Measurements from ENCODE around the gene ADGRD1.

The ADGRD1 gene

GRCh38 chr12:131140069-131140435 is 186.3 kb downstream of the ADGRD1 start:
- no peak for DNase-seq

- DNase-seq = no peak
Observed at GRCh38 chr12:131140697-131141096, 187.0 kb downstream of the ADGRD1 start.

GRCh38 chr12:131141514-131141913 is 187.8 kb downstream of the ADGRD1 start:
- DNase-seq = no peak

- DNase-seq = no peak
Observed at GRCh38 chr12:131142891-131143657, 189.4 kb downstream of the ADGRD1 start.

- no peak for DNase-seq
Observed at GRCh38 chr12:131146173-131146675, 192.5 kb downstream of the ADGRD1 start.

- DNase-seq = no peak
Observed at GRCh38 chr12:131147293-131147692, 193.6 kb downstream of the ADGRD1 start.

- no peak for DNase-seq
Observed at GRCh38 chr12:131147894-131148293, 194.2 kb downstream of the ADGRD1 start.

GRCh38 chr12:131151558-131152345 is 198.0 kb downstream of the ADGRD1 start:
- DNase-seq = no peak

- no peak for DNase-seq
Observed at GRCh38 chr12:131152587-131152986, 198.9 kb downstream of the ADGRD1 start.

GRCh38 chr12:131153016-131153415 is 199.3 kb downstream of the ADGRD1 start:
- DNase-seq = no peak

- DNase-seq = no peak
Observed at GRCh38 chr12:131153956-131154355, 200.2 kb downstream of the ADGRD1 start.

- no peak for DNase-seq
Observed at GRCh38 chr12:131155131-131155530, 201.4 kb downstream of the ADGRD1 start.

- no peak for DNase-seq
Observed at GRCh38 chr12:131157743-131158142, 204.0 kb downstream of the ADGRD1 start.

GRCh38 chr12:131159660-131160059 is 206.0 kb downstream of the ADGRD1 start:
- no peak for DNase-seq

- no peak for DNase-seq
Observed at GRCh38 chr12:131162113-131162512, 208.4 kb downstream of the ADGRD1 start.

GRCh38 chr12:131163189-131163738 is 209.6 kb downstream of the ADGRD1 start:
- DNase-seq = no peak

- no peak for DNase-seq
Observed at GRCh38 chr12:131164096-131164872, 210.6 kb downstream of the ADGRD1 start.

- no peak for DNase-seq
Observed at GRCh38 chr12:131166717-131167116, 213.0 kb downstream of the ADGRD1 start.

GRCh38 chr12:131167334-131167733 is 213.6 kb downstream of the ADGRD1 start:
- no peak for DNase-seq

GRCh38 chr12:131171029-131171428 is 217.3 kb downstream of the ADGRD1 start:
- DNase-seq = no peak

- DNase-seq = no peak
Observed at GRCh38 chr12:131174901-131175300, 221.2 kb downstream of the ADGRD1 start.

- no peak for DNase-seq
Observed at GRCh38 chr12:131176266-131176665, 222.6 kb downstream of the ADGRD1 start.

GRCh38 chr12:131176926-131177325 is 223.2 kb downstream of the ADGRD1 start:
- no peak for DNase-seq

All from activated CD8-positive, alpha-beta memory T cell treated with anti-CD3 and anti-CD28 coated beads, Interleukin-2, amount 50 U/mL, for 48 hours (primary cell).